Activated T-cell treated with anti-CD3 and anti-CD28 coated beads for 1 hour (primary cell): ENCODE results near the gene ZNF658.
"Not testable (repeated sequence)": the region's sequence is repeated elsewhere in the genome, so short reads cannot be mapped to it uniquely, and the experiment has no call there.

Experiments used
- DNase-seq: peaks from one replicate; pipeline ENCODE4 v3.0.0-alpha.2; 2020; ENCODE audit warnings: low read depth

Gene ZNF658

DNA sequence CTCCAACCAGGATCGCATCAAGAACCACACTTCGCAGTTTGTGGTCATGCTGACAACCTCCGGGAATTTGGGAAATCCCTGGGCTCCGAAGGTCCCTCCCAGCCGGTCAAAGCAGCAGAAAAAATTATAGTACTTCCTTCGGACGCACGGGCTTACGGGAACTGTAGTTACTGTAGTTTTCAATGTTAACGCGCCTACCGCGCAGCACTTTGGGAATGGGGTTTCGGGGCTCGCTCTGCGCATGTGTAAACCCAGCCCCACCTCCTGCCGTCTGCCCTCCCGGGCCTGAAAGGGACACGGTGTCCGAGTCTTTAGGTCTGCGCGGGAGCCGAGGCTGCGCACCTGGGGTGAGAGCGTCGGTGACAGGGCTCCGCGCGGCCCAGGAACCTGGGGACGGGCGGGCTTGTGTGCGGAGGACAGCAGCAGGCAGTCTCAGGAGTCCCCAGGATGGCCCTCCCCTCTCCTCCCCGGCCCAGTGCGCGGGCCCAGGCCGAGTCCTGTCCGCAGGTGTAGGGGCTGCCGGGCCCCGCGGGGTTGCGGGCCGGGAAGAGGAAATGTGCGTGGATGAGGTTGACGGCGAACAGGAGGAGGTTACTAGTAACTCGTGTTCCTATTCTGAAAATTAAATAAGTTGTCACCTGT, at the start of gene ZNF658:
Gene ZNF658, plus strand, starts transcription at position 236 of the 642 bp plus-strand sequence. CDS start 2,837 bp downstream, outside the sequence.
- peak; percentile 26 for DNase-seq

DNA sequence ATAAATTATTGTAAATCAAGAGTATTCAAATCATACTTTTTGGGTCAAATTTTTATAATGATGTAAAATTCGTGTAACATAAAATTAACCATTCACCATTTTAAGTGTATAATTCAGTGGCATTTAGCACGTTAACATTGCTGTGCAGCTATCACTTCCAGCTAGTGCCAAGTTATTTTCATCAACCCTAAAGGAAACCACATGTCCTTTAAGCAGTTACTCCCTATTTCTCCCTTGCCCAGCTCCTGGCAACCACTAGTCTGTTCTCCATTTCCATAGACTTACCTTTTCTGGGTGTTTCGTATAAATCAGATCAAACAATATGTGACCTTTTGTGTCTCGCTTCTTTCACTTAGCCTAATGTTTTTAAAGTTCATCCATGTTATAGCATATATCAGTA, 38.8 kb upstream of the ZNF658 start:
- not testable (repeated sequence) for DNase-seq

DNA sequence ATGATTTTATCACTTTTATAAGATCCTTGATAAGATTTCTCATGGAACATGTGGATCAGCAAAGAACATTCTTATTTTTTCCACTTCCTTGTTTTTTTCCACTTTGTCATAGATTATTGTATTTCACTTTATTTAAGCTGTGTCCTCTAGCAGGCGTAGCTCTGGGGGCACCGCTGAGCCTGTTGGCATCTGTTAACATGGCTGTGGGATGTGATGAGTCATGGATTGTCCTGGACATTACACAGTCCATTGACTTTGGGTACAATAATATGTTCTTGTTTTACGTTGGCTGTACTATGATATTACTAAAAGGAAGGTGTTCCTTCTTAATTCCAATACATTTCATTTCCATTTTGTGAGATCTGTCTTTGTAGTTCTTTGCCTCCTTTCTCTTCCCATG, 31.9 kb upstream of the ZNF658 start:
- DNase-seq, result not testable (repeated sequence)

DNA sequence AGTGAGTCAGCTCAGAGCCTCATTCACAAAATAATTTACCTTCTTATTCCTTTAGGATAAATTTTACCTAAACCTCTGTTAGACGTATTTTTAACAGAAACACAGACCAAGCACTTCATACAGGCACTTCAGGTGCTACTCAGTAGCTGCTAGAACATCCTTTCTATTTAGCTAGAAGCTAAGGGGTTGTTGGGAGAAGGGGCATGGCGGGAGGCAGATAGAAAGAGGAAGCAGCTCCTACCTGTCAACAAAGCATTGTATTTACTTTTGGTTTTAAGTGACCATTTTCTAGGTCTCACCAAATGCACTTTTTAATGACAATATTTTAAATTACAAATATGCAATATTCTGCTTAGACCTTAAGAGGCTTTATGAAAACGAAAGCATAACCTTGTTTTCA, 19.9 kb upstream of the ZNF658 start:
- DNase-seq, result not testable (repeated sequence)

DNA sequence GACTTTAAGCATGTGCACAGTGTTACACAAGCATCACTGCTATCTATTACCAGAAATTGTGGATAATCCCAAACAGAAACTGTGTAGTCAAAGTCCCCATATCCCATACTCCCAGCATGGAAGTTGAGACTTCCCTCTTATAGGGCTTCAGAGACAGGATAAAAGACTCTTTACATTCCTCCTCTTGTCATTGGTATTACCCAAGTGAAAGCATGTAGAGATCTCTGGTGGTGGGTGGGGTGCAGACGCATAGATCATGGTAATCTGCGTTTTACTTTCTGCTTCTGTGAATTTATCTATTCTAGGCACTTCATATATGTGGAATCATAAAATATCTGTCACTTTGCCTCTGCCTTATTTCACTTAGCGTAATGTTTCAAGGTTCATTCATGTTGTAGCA, 18.7 kb upstream of the ZNF658 start:
- DNase-seq, result not testable (repeated sequence)

DNA sequence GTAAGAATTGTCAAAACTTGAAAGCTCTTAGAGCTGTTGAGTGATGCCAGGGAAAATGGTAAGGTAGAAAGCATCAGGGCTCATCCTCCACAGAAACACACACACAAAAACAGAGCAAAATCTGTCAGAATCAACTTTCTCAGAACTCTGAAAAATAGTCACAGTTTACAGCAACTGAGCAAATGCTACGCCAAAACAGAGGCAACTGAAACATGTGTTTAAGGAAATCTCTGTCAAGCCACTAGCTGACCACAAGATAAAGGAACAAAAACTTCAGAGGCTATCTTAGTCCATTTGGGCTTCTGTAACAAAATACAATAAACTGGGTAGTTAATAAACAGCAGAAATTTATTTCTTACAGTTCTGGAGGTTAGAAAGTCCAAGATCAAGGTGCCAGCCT, 10.2 kb upstream of the ZNF658 start:
- DNase-seq, result not testable (repeated sequence)

DNA sequence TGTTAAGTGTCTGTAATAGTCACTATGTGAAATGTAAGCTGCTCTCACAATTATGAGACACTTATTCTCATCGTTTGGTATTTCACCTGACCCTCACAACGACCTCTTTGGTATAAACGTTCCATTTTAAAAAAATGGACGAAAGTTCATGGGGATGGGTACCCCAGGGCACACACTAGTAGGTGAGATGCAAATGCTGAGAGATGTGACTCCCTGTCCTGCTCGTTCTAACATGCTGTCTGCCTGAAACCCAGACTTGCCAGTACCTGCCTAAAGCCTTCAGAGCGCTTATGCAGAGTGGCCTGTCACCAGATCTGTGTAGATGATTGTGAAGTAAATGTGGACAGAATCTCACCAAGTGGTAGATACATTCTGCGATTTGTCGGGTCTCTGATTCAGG, 616 bp downstream of the ZNF658 start:
- not testable (repeated sequence) for DNase-seq

DNA sequence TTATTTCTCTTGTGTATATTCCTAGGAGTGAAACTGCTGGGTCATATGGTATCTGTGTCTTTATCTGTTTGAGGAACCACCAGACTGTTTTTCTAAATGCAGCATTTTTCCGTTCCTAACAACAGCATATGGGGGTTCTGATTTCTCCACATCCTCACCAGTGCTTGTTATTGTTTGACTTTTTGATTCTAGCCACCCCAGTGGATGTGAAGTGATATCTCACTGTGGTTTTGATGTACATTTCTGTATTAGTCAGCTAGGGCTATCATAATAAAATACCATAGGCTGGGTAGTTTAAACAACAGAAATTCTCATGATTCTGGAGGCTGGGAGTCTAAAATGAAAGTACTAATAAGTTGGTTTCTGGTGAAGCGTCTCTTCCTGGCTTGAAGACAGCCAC, 9.0 kb downstream of the ZNF658 start:
- not testable (repeated sequence) for DNase-seq

DNA sequence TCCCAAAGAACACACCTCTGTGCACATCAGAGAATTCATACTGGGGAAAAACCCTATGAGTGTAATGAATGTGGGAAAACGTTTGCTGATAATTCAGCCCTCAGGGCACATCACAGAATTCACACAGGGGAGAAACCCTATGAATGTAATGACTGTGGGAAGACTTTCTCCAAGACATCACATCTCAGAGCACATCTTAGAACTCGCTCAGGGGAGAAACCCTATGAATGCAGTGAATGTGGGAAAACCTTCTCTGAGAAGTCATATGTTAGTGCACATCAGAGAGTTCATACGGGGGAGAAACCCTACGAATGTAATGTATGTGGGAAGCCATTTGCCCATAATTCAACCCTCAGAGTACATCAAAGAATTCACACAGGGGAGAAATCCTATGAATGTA, 19.5 kb downstream of the ZNF658 start:
- not testable (repeated sequence) for DNase-seq

DNA sequence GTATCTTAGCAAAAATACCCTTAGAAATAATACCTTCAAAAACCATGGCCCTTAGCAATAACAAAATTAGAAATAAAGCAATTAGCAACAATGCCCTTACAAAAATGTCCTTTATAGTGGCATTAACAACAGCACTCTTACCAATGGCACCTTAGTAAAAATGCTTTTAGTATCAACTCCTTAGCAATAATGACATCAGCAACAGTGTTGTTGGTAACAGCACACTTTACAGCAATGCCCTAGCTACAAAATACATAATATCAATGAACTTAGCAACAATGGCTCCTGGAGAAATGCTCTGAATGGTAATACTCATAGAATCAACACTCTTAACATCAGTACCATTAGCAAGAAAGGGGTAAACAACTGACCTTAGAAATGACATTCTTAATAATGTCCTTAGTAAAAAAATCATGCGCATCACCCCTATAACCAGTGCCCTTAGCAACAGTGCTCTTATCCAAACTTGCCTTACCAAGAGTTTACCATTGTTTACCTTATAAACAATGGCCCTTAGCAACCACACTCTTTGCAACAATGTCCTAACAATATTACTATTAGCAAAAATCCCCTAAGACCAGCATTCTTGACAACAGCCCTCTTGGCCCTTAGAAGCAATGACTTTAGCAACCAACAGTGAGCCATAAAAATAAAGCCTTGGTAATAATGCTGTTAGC, 35.8 kb downstream of the ZNF658 start:
- not testable (repeated sequence) for DNase-seq

DNA sequence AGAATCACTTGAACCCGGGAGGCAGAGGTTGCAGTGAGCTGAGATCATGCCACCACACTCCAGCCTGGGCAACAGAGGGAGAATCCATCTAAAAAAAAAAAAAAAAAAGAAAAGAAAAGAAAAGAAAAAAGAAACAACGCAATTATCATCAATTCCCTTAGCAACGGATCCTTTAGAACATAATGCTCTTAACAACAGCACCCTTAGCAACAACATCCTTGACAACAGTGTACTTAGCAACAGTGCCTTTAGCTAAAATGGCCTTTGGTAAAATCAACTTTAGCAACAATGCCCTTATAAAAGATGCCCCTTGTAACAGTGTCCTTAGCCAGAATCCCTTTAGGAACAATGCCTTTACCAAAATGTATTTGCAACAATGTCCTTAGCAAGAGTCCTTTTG, 37.1 kb downstream of the ZNF658 start:
- DNase-seq, result not testable (repeated sequence)

DNA sequence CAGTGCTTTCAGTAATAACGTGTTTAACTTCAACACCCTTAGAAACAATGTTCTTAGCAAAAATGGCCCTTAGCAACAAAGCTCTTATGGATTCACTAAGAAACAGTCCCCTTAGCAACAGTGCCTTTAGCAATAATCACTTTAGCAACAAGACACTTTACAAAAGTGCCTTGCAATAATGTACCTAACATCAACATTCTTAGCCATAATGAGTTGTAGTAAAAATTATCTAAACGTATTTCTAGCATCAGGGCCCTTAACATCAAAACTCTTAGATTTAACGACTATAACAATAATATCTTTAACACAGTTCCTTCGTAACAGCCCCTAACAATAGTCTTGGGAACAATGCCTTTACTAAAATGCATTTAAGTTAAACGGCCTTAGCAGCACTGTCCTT, 37.8 kb downstream of the ZNF658 start:
- DNase-seq, result not testable (repeated sequence)

DNA sequence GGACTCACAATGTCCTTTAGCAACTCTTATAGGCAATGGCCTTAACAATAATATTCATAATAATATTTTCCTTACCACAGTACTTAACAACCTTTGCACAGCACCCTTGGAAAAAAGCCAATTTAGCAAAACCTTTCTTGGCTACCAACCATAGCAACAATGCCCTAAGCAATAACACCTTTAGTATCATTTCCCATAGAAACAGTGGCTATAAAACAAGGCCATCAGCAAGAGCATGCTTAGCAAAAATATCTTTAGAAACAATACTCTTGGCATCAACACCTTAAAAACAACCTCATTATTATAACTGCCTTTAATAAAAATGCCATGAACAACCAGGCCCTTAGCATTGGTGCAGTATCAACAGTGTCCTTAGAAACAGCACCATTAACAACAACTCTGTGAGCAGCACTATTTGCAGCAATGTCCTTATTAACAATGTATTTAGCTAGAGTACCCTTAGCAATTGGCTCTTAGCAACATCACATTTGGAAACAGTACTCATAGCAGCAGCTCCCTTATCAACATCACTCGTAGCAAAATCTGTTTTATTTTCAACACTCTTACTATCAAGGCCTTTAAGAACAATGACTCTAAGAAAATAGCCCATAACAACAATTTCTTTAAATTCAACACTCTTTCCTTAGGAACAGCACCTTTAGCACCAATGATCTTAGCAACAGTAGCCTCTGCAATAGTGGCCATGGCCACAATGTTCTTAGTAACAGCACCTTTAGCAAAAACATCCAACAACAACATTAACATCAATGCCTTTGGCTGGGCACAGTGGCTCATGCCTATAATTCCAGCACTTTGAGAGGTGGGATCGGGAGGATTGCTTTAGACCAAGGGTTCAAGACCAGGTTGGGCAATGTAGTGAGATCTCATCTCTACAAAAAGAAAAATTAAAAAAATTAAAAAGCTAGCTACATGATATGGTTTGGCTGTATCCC, 39.6 kb downstream of the ZNF658 start:
- not testable (repeated sequence) for DNase-seq

DNA sequence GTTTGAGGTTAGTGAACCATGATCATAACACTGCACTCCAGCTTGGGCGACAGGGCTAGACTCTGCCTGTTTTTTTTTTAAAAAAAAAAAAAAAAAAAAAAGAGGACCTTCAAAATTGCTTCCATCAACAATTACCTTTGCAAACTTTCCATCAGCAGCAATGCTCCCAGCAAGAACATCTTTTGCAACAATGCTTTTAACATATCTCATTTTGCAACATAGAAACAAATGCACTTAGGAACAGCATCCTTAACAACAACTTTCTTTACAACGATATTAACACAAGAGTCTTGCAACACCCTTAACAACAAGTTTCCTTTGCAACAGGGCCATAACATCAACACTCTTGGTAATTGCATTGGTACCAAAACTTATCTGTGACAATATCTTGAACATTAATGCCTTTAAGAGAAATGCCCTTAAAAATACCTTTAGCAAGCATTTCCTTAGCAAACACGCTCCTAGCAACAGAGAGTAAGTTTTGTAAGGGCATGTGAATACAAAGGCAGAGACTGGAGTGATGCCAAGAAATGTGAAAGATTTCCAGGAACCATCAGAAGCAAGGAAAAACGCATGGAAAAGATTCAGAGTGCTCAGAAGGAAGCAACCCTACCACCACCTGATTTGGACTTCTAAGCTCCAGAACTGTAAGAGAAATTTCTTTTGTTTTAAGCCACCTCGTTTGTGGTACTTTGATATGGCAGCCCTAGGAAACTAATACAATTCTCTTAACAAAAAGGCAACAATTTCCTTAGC, 42.1 kb downstream of the ZNF658 start:
- DNase-seq, result not testable (repeated sequence)

DNA sequence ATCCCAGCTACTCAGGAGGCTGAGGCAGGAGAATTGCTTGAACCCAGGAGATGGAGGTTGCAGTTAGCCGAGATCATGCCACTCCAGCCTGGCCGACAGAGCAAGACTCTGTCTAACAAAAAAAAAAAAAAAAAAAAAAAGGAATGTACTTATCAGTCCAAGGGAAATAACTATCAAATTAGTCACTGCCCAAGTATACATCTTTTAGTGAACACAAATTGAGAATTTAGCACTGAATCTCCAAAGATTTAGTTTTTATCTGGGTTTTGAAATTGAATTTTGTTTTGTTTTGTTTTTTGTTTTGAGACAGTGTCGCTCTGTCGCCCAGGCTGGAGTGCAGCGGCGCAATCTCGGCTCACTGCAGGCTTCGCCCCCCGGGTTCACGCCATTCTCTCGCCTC, 52.1 kb downstream of the ZNF658 start:
- not testable (repeated sequence) for DNase-seq
